Adrenal gland (tissue), 12 donors: ENCODE measurements around the gene ANKS3. TPM values are rescaled to one million over a fixed set of nuclear protein-coding genes. Genes with fewer than 3 reads are reported as not detected.

Experiments
- DNase-seq, 7 donors: peaks; one replicate each; pipeline ENCODE4 v3.0.0-alpha.2; 2019 to 2020
- H3K27ac ChIP-seq, 5 donors: fragments of 200-600 bp; sonication (generic) in 4 of 5; 1 replicate in 3 of 5; 2 replicates in 2 of 5; pipeline versions ENCODE4 v1.5.1 to v1.8.0; 2016 to 2020; ENCODE audit warnings: mild to moderate bottlenecking in 1 of 5
- H3K27me3 ChIP-seq: fragments of 200-600 bp; 2 replicates; pipeline ENCODE4 v1.8.0; 2021
- H3K36me3 ChIP-seq, 2 donors: fragments of 200-600 bp; replicated peaks in 1 of 2; 1 replicate in 1 of 2; 2 replicates in 1 of 2; pipeline versions ENCODE4 v1.5.1 to v1.8.0; 2018 to 2022
- H3K4me1 ChIP-seq, 2 donors: fragments of 200-600 bp; replicated peaks in 1 of 2; 1 replicate in 1 of 2; 2 replicates in 1 of 2; pipeline versions ENCODE4 v1.5.1 to v1.8.0; 2018 to 2021
- H3K4me3 ChIP-seq, 4 donors: fragments of 200-600 bp; sonication (generic) in 3 of 4; one replicate each; pipeline ENCODE4 v1.5.1; 2016 to 2018
- H3K9me3 ChIP-seq, 3 donors: fragments of 200-600 bp; sonication (generic) in 1 of 3; replicated peaks in 1 of 3; 1 replicate in 2 of 3; 2 replicates in 1 of 3; pipeline versions ENCODE4 v1.5.1 to v1.8.0; 2016 to 2021
- POLR2A ChIP-seq, 2 donors: fragments of 450-650 bp; IDR thresholded peaks; one replicate each; pipeline ENCODE4 v1.6.1; 2017; ENCODE audit warnings: antibody characterized with exemption in 2 of 2, mild to moderate bottlenecking in 2 of 2, moderate library complexity in 1 of 2
- WGBS, 4 donors: extraction: QIAGEN DNeasy Blood & Tissue Kit in 2 of 4; methylation state at CpG; one replicate each; pipeline versions ENCODE4 v1.1.5 to v1.1.7; 2013 to 2017; 5-methylcytosine and 5-hydroxymethylcytosine counted together
- intact Hi-C, 2 donors: fragments of 100-400 bp; cut with DNase I; formaldehyde crosslinking; loops; one replicate each; pipeline versions ENCODE4 v1.14.1 to v1.15.0; 2022 to 2023
- polyA plus RNA-seq, 3 donors: library from polyadenylated mRNA; stranded (reverse); fragments of 200-250 nt in 2 of 3; fragments of 350-450 nt in 1 of 3; fragmentation: Illumina TruSeq in 1 of 3; extraction: RNeasy Lipid Tissue Mini Kit (QIAGEN cat#74804) in 1 of 3; gene quantifications; one replicate each; pipeline ENCODE4 v1.2.3, GENCODE V29; 2013 to 2014
- total RNA-seq, 9 donors: library from RNA; depleted of rRNA in 4 of 9; stranded (reverse); fragments of >200 nt in 4 of 9; fragments of 120-200 nt in 1 of 9; fragmentation: NEBNext Ultra II Directional in 1 of 9; extraction: Animal tissue kit (Norgen Biotek cat#: 25700) in 1 of 9; gene quantifications; one replicate each; pipeline versions ENCODE4 v1.1.0 to v1.2.4, GENCODE V29; 2013 to 2023
- TF ChIP-seq, protein P1 (sequence below), 6 experiments: fragments of 450-650 bp in 4 of 6; fragments of 200-600 bp in 2 of 6; sonication (generic) in 1 of 6; IDR thresholded peaks; 1 replicate in 5 of 6; 2 replicates in 1 of 6; pipeline versions ENCODE4 v1.5.1 to v1.8.0; 2016 to 2021; ENCODE audit warnings: antibody characterized with exemption in 6 of 6, mild to moderate bottlenecking in 2 of 6, moderate library complexity in 1 of 6
- donor health status: healthy with polysubstance abuse.
- donor health status: Bipolar disorder and iron deficiency.
- donor health status: DM: yes; HTN: yes; CAD: no.
- donor health status: DM: no; HTN: no; CAD: no.
- donor health status: DM: no; HTN: no; CAD: no.
- donor health status: DM: yes; HTN: yes; CAD: no.

The ANKS3 gene
- total and polyA plus RNA-seq, 12 donors, result 7.2 to 118 (median 19.1) TPM

GRCh38 chr16:4704491-4704890 is 29.6 kb downstream of the ANKS3 start:
- no peaks in the 10 kb centered on the region for H3K9me3 ChIP-seq
- no peak for TF ChIP-seq POLR2A (IDR thresholded peaks at IDR 0.05)
- TF ChIP-seq, protein P1, sequence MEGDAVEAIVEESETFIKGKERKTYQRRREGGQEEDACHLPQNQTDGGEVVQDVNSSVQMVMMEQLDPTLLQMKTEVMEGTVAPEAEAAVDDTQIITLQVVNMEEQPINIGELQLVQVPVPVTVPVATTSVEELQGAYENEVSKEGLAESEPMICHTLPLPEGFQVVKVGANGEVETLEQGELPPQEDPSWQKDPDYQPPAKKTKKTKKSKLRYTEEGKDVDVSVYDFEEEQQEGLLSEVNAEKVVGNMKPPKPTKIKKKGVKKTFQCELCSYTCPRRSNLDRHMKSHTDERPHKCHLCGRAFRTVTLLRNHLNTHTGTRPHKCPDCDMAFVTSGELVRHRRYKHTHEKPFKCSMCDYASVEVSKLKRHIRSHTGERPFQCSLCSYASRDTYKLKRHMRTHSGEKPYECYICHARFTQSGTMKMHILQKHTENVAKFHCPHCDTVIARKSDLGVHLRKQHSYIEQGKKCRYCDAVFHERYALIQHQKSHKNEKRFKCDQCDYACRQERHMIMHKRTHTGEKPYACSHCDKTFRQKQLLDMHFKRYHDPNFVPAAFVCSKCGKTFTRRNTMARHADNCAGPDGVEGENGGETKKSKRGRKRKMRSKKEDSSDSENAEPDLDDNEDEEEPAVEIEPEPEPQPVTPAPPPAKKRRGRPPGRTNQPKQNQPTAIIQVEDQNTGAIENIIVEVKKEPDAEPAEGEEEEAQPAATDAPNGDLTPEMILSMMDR (IDR thresholded peaks at IDR 0.05), result no peak
- DNase-seq, result no peak
- no peaks in the 10 kb centered on the region for H3K4me1 ChIP-seq
- 88 to 94% (median 91%) methylated on average over 8 of the region's 8 CpGs for WGBS, 4 donors
- H3K36me3 ChIP-seq, result peaks cover 0 to 57% of the 10 kb centered on the region in 2 donors
- intact Hi-C loops, result no loop called here
- no peak overlapping the region for H3K4me3 ChIP-seq
- no peaks in the 10 kb centered on the region for H3K27me3 ChIP-seq
- no peak overlapping the region for H3K27ac ChIP-seq

GRCh38 chr16:4703906-4704305 is 30.2 kb downstream of the ANKS3 start:
- Histone ChIP-seq H3K27me3 (no peaks in the 10 kb centered on the region), H3K36me3 (peaks cover 0 to 62% of the 10 kb centered on the region in 2 donors), H3K4me3 (no peak overlapping the region), H3K9me3 (no peaks in the 10 kb centered on the region), H3K4me1 (no peaks in the 10 kb centered on the region), H3K27ac (no peak overlapping the region)
- no peak for DNase-seq
- intact Hi-C loops, result no loop called here
- no peak for TF ChIP-seq POLR2A (IDR thresholded peaks at IDR 0.05)
- TF ChIP-seq, protein P1 (IDR thresholded peaks at IDR 0.05), result no peak
- WGBS, 4 donors, result 71 to 91% (median 84%) methylated on average over 2 to 7 of the region's 7 CpGs

- DNase-seq, result no peak
- H3K36me3 ChIP-seq, result peaks cover 0 to 76% of the 10 kb centered on the region in 2 donors
- H3K4me3 ChIP-seq, result no peak overlapping the region
- TF ChIP-seq, protein P1 (IDR thresholded peaks at IDR 0.05), result no peak
- TF ChIP-seq POLR2A (IDR thresholded peaks at IDR 0.05), result no peak
- no peak overlapping the region for H3K27ac ChIP-seq
- intact Hi-C loops, result no loop called here
- peaks cover 2 to 4% of the 10 kb centered on the region in 2 donors for H3K4me1 ChIP-seq
- no peaks in the 10 kb centered on the region for H3K27me3 ChIP-seq
- 69 to 85% (median 76%) methylated on average over 7 of the region's 7 CpGs for WGBS, 4 donors
- H3K9me3 ChIP-seq, result no peaks in the 10 kb centered on the region
Measured at GRCh38 chr16:4702466-4702808, 31.6 kb downstream of the ANKS3 start.

GRCh38 chr16:4701791-4702465 is 32.1 kb downstream of the ANKS3 start:
- WGBS, 4 donors, result 84 to 93% (median 89%) methylated on average over 9 to 17 of the region's 17 CpGs
- H3K9me3 ChIP-seq, result no peaks in the 10 kb centered on the region
- no peak for TF ChIP-seq POLR2A (IDR thresholded peaks at IDR 0.05)
- TF ChIP-seq, protein P1 (IDR thresholded peaks at IDR 0.05), result no peak
- no peak for DNase-seq
- intact Hi-C loops, result no loop called here
- H3K27me3 ChIP-seq, result no peaks in the 10 kb centered on the region
- peaks cover 7 to 9% of the 10 kb centered on the region in 2 donors for H3K4me1 ChIP-seq
- no peak overlapping the region for H3K4me3 ChIP-seq
- H3K27ac ChIP-seq, result no peak overlapping the region
- peaks cover 0 to 80% of the 10 kb centered on the region in 2 donors for H3K36me3 ChIP-seq
